ENCODE data around the gene UBE2D2.
"Not testable (repeated sequence)": the region's sequence is repeated elsewhere in the genome, so short reads cannot be mapped to it uniquely, and the experiment has no call there.

Gene UBE2D2

GRCh38 chr5:139549162-139549894 is 11.8 kb upstream of the UBE2D2 start:
- no peak for DNase-seq (ENCODE audit: low spot score)

DNA sequence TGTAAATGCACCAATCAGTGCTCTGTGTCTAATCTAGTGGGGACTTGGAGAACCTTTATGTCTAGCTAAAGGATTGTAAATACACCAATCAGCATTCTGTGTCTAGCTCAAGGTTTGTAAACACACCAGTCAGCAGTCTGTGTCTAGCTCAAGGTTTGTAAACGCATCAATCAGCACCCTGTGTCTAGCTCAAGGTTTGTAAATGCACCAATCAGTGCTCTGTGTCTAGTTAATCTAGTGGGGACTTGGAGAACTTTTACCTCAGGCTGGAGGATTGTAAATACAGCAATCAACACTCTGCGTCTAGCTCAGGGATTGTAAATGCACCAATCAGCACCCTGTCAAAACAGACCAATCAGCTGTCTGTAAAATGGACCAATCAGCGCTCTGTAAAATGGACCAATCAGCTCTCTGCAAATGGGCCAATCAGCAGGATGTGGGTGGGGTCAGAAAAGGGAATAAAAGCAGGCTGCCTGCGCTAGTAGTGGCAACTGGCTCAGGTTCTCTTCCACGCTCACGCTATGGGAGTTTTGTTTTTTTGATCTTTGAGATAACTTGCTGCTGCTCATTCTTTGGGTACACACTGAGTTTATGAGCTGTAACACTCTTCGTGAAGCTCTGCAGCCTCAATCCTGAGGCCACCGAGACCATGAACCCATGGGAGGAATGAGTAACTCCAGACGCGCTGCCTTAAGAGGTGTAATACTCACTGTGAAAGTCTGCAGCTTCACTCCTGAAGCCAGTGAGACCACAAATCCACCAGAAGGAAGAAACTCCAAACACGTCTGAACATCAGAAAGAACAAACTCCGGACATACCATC is 10.9 kb upstream of the UBE2D2 start:
- not testable (repeated sequence) for DNase-seq (ENCODE audit: low spot score)

DNA sequence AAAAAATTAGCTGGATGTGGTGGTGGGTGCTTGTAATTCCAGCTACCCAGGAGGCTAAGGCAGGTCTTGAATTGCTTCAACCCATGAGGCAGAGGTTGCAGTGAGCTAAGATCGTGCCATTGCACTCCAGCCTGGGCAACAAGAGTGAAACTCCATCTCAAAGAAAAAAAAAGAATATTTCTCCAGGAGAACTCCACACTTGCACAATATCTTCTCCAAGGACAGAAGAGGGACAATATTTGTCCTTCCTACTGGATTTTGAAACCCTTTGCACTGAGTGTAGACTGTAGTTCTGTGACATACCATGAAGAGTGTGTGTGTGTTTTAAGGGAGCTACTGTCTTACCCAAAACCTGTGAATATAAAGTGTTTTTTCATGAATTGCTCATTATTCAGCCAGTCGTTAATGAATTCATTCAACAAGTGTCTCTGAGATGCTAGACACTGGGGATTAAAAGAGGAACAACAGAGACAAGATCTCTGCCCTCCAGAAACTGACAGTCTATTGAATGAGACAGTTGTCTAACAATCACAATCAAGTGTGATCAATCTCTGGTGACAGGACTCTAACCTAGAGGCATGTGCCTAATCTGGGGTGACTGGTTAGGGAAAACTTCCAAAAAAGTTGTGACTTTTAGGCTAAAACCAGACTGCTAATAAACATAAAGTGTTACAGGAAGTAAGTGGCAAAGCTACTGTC is 9.8 kb upstream of the UBE2D2 start:
- no peak for DNase-seq (ENCODE audit: low spot score)

DNA sequence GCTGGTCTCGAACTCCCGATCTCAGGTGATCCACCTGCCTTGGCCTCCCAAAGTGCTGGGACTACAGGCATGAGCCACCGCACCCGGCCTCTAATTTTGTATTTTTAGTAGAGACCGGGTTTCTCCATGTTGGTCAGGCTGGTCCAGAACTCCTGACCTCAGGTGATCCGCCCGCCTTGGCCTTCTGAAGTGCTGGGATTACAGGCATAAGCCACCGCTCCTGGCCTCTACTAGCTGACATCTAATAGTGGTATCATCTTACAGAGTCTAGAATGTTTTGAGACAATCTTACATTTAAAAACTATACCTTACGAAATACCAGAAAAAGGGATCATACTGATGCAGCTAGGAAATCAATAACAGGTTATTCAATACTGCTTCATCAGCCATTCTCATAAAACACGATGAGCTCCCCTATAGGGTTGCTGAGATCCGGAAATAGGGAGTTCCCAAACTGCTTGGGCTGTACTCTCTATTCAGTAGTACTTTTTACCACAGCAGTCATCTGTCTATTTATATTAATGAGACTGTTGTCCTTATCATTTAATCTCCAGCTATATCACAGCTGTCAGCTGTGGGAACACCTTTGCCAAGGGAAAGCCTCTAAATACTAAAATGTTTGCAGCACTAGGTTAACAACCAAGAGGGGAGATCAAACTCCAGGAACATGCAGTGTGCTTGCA is 8.1 kb upstream of the UBE2D2 start:
- DNase-seq (ENCODE audit: low spot score) = no peak

- no peak for DNase-seq (ENCODE audit: low spot score)
Measured at GRCh38 chr5:139554264-139554663, 6.9 kb upstream of the UBE2D2 start.

DNA sequence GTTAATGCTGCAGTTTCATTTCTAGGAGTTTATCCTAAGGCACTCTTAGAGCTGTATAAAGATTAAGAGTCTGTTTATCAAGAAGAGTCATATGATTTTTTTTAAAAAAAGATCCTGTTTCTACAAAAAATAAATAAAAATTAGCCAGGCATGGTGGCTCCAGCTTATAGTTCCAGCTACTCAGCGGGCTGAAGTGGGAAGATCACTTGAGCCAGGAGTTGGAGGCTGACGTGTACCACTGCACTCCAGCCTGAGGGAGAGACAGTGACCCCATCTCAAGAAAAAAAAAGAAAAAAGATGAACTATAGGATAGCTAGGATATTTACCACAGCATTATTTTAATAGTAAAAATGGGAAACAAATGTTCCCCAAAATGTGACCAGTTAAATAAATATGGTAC is 3.3 kb upstream of the UBE2D2 start:
- DNase-seq (ENCODE audit: low spot score) = no peak

DNA sequence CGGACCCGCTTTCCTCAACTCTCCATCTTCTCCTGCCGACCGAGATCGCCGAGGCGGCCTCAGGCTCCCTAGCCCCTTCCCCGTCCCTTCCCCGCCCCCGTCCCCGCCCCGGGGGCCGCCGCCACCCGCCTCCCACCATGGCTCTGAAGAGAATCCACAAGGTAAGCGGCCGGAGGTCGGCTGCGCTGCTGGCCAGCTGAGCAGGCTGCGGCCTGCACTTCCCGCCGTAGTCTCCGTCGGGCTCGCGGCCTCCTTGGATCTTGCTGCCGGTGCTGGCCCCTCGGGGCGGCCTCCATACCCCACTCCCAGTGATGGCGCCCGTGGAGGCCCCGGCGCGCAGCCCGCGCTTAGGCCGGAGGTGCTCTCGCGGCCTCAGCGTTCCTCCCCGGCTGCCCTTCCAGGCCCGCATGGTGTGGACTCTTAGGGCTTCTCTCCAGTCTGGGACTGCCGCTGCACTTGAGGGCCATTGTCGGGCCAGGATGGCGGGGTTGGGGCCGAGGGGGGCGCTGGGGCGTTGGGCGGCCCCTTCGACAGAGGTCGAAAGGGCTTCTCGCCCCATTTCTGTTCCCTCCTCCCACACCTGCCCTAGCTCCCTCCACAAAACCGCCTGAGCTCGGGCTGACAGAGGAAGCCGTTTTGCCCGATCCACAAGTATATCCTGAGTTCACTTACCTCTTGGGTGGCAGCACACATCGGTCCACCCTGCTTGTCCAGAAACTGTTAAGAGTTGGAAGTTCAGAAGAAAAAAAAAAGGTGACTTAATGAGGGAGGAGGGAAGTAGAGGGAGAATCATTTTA is 714 bp downstream of the UBE2D2 start:
- DNase-seq (ENCODE audit: low spot score) = peak; percentile 51

DNA sequence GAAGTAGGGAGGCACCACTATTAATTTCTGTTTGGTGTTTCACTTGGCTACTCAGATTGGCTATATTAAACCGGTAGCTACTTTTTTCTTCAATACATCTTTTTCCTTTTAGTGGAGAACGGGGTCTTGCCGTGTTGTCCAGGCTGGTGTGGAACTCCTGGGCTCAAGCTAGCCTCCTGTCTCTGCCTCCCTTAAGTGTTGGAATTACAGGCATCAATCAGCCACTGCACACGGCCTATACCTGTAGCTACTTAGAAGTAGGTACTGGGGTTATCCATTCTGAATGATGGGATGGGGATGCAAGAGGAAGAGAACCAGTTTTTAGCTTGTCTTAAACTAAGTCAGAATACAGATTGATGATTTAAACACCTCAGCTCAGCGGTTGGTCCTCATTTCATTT is 1.7 kb downstream of the UBE2D2 start:
- DNase-seq (ENCODE audit: low spot score) = no peak

- DNase-seq (ENCODE audit: low spot score) = no peak
Measured at GRCh38 chr5:139565411-139566305, 4.5 kb downstream of the UBE2D2 start.

DNA sequence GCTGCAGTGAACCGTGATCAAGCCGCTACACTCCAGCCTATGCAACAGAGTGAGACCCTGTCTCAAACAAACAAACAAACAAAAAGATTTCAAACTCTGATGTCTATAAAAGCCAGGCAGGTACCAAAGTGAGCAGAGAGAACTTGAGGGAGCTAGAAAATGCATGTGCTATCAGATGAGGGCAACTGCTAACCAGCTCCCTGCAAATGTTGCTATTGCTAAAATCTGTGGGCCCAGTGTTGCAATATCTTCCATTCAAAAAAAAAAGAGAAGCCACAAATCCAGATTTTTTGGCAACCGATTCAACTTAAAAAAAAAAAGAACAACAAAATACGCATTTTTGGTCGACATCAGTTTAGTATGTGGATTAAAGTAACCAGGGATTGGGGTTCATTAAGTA is 5.5 kb downstream of the UBE2D2 start:
- DNase-seq (ENCODE audit: low spot score) = no peak

DNA sequence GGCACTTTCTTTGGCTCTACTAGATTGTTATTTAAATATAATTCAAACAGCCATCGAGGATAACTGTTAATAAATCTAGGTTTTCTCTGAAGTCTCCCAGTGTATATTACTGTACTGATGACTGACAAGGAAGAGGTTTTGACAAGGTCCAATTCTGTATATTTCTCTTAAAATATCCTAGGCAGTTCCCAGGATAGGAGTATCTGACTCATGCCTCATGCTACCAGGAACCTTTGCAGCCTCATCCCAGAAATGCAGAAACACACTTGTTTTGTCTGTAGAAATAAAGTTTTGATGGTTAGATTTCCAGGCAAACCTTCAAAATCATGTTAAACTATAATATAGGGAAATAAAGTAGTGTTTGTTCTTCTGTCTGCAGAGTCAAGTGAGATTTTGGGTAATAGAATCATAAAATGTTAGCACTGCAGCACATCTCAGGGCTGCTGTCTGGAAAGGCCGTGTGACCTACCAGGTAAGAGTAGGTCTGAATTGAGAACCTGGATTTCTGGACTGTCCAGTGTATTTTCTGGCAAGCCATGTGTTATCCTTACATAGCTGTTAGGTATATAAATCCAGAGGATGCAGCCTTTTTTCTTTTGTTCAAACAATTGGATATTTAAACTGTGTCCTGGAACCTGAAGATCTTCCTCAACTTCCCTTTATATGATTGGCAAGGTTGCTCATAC is 8.3 kb downstream of the UBE2D2 start:
- no peak for DNase-seq (ENCODE audit: low spot score)

GRCh38 chr5:139571543-139571942 is 10.4 kb downstream of the UBE2D2 start:
- no peak for DNase-seq (ENCODE audit: low spot score)

GRCh38 chr5:139571966-139572365 is 10.8 kb downstream of the UBE2D2 start:
- no peak for DNase-seq (ENCODE audit: low spot score)

DNA sequence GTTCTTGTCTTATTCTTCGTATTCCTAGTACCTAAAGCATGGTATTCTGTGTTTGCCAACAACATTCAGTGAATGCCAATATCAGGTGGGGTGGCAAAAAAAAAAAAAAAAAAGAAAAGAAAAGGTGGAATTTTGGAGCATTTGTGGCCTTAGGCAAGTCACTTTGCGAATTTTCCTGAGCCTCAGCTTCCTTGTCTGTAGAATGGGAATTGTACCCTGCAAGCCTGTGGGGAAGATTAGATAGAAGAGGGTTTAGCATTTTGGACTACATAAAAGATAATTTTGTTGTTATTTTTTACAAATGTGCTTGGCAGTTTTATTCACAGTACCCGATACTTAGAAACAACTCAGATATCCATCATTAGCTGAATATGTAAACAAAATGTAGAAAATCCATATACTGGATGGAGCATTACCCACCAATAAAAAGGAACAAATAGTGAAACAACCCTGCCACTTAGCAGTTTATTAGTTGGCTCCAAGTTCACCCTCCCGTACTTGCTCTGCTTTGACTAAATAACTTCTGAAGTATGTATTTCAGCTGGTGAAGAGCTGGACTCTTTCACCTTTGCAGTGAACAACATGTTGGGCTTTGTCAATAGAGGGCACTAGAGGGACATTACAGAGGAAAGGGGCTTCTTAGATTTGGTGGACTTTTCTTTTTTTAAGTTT is 13.6 kb downstream of the UBE2D2 start:
- peak; percentile 60 for DNase-seq (ENCODE audit: low spot score)

- no peak for DNase-seq (ENCODE audit: low spot score)
Measured at GRCh38 chr5:139575313-139575646, 14.1 kb downstream of the UBE2D2 start.

DNA sequence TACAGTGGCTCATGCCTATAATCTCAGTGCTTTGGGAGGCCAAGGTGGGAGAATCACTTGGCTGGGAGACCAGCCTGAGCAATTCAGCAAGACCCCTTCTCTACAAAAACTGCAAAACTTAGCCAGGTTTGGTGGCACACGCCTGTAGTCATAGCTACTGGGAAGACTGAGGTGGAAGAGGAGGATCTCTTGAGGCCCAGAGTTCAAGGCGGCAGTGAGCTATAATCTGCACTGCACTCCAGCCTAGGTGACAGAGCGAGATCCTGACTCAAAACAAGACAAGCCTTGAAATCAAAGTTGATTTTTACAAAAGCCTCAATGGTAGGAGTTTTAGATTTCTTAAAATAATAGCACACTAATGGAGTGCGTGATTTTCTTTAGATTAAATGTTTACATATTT is 14.6 kb downstream of the UBE2D2 start:
- no peak for DNase-seq (ENCODE audit: low spot score)

GRCh38 chr5:139577689-139578290 is 16.7 kb downstream of the UBE2D2 start:
- DNase-seq (ENCODE audit: low spot score) = no peak

DNA sequence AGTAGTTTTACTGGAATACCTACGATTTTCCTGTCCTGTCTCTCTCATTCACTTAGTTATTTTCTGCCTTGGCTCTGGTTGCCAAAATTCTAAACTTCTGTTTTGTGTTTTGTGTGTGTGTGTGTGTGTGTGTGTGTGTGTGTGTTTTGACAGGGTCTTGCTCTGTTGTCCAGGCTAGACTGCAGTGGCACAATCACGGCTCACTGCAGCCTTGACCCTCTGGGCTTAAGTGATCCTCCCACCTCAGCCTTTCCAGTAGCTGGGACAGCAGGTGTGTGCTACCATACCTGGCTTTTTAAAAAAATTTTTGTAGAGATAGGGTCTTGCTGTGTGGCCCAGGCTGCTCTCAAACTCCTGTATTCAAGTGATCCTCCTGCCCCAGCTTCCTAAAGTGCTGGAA is 17.2 kb downstream of the UBE2D2 start:
- DNase-seq (ENCODE audit: low spot score) = no peak

GRCh38 chr5:139582181-139582580 is 21.0 kb downstream of the UBE2D2 start:
- not testable (repeated sequence) for DNase-seq (ENCODE audit: low spot score)
